Neural cell (in vitro differentiated cells): ENCODE results near the gene FBXL17.

Source experiments
- EP300 ChIP-seq: fragments of 450-650 bp; conservative IDR thresholded peaks from 2 replicates; pipeline ENCODE4 v1.6.1; 2014; ENCODE audit warnings: antibody characterized with exemption, mild to moderate bottlenecking, moderate library complexity; ENCODE audit not compliant: poor library complexity, severe bottlenecking
- EZH2 ChIP-seq: fragments of 200-600, 300-800 bp; shearing (Covaris generic), sonication (generic); IDR thresholded peaks from 2 replicates; pipeline ENCODE4 v1.6.1; 2014; ENCODE audit warnings: antibody characterized with exemption, low read length, borderline replicate concordance, mild to moderate bottlenecking; ENCODE audit not compliant: insufficient read depth, poor library complexity, severe bottlenecking
- MXI1 ChIP-seq: fragments of 450-650 bp; conservative IDR thresholded peaks from 2 replicates; pipeline ENCODE4 v1.6.1; 2014; ENCODE audit warnings: antibody characterized with exemption, mild to moderate bottlenecking; ENCODE audit not compliant: poor library complexity, severe bottlenecking
- POLR2AphosphoS5 ChIP-seq: IDR thresholded peaks from 2 replicates; pipeline ENCODE4 v1.6.1; 2012
- RAD21 ChIP-seq: fragments of 450-650 bp; conservative IDR thresholded peaks from 2 replicates; pipeline ENCODE4 v1.6.1; 2014; ENCODE audit warnings: antibody characterized with exemption, mild to moderate bottlenecking, moderate library complexity
- SMC3 ChIP-seq: fragments of 450-650 bp; conservative IDR thresholded peaks from 2 replicates; pipeline ENCODE4 v1.6.1; 2014; ENCODE audit warnings: antibody characterized with exemption, mild to moderate bottlenecking, moderate library complexity; ENCODE audit not compliant: poor library complexity
- TAF1 ChIP-seq: IDR thresholded peaks from 2 replicates; pipeline ENCODE4 v1.6.1; 2012; ENCODE audit warnings: low read depth
- TF ChIP-seq, protein P1 (sequence below): fragments of 450-650 bp; IDR thresholded peaks from 2 replicates; pipeline ENCODE4 v1.5.1; 2014; ENCODE audit warnings: antibody characterized with exemption, mild to moderate bottlenecking, moderate library complexity; ENCODE audit not compliant: poor library complexity, severe bottlenecking
- TF ChIP-seq, protein P2 (sequence below): IDR thresholded peaks from 2 replicates; pipeline ENCODE4 v1.6.1; 2012; ENCODE audit warnings: borderline replicate concordance

DNA sequence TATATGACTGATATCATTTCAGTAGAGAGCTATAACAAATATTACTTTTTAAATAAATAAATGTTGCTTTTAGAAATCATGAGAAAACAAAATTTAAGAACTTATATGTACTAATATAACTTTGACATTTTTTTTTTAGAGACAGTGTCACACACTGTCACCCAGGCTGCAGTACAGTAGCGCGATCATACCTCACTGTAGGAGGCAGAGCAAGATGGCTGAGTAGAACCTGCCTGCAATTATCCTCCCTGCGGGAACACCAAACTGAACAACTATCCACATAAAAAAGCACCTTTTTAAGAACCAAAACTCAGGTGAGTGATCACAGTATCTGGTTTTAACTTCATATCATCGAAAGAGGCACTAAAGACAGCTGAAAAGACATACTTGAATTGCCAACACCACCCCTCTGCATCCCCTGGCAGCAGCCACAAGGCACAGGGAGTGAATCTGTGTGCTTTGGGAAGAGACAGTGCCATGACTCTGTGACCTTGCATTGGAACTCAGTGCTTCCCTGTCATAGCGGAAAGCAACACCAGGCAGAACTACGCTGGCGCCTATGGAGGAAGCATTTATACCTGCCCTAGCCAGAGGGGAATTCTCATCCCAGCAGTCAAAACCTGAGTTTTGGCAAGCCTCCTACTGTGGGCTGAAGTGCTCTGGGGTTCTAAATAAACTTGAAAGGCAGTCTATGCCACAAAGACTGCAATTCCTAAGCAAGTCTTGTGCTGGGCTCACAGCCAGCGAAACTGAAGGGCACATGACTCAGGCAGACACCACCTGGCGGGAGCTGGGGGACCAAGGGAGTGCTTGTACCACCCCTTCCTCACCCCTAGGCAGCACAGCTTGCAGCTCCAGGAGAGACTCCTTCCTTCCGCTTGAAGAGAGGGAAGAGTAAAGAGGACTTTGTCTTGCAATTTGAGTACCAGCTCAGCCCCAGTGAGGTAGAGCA lies 142.7 kb downstream of the FBXL17 start:
- TF ChIP-seq EP300 (no peak), RAD21 (no peak), POLR2AphosphoS5 (no peak), EZH2 (no peak), SMC3 (no peak), MXI1 (no peak), TAF1 (no peak)
- TF ChIP-seq, protein P1, sequence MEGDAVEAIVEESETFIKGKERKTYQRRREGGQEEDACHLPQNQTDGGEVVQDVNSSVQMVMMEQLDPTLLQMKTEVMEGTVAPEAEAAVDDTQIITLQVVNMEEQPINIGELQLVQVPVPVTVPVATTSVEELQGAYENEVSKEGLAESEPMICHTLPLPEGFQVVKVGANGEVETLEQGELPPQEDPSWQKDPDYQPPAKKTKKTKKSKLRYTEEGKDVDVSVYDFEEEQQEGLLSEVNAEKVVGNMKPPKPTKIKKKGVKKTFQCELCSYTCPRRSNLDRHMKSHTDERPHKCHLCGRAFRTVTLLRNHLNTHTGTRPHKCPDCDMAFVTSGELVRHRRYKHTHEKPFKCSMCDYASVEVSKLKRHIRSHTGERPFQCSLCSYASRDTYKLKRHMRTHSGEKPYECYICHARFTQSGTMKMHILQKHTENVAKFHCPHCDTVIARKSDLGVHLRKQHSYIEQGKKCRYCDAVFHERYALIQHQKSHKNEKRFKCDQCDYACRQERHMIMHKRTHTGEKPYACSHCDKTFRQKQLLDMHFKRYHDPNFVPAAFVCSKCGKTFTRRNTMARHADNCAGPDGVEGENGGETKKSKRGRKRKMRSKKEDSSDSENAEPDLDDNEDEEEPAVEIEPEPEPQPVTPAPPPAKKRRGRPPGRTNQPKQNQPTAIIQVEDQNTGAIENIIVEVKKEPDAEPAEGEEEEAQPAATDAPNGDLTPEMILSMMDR: no peak
- TF ChIP-seq, protein P2, sequence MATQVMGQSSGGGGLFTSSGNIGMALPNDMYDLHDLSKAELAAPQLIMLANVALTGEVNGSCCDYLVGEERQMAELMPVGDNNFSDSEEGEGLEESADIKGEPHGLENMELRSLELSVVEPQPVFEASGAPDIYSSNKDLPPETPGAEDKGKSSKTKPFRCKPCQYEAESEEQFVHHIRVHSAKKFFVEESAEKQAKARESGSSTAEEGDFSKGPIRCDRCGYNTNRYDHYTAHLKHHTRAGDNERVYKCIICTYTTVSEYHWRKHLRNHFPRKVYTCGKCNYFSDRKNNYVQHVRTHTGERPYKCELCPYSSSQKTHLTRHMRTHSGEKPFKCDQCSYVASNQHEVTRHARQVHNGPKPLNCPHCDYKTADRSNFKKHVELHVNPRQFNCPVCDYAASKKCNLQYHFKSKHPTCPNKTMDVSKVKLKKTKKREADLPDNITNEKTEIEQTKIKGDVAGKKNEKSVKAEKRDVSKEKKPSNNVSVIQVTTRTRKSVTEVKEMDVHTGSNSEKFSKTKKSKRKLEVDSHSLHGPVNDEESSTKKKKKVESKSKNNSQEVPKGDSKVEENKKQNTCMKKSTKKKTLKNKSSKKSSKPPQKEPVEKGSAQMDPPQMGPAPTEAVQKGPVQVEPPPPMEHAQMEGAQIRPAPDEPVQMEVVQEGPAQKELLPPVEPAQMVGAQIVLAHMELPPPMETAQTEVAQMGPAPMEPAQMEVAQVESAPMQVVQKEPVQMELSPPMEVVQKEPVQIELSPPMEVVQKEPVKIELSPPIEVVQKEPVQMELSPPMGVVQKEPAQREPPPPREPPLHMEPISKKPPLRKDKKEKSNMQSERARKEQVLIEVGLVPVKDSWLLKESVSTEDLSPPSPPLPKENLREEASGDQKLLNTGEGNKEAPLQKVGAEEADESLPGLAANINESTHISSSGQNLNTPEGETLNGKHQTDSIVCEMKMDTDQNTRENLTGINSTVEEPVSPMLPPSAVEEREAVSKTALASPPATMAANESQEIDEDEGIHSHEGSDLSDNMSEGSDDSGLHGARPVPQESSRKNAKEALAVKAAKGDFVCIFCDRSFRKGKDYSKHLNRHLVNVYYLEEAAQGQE: no peak
